ENCODE results near the gene SMIM5. TPM values are rescaled to one million over a fixed set of nuclear protein-coding genes. Genes with fewer than 3 reads are reported as not detected.
A peak's percentile ranks its signal among the peaks of the same experiment; 100 is the strongest.

The SMIM5 gene
- total and polyA plus RNA-seq, 2 of the 13 experiments (the other 11 are each of a cell fraction or from before 2014, with no cell fraction given), result not detected

DNA sequence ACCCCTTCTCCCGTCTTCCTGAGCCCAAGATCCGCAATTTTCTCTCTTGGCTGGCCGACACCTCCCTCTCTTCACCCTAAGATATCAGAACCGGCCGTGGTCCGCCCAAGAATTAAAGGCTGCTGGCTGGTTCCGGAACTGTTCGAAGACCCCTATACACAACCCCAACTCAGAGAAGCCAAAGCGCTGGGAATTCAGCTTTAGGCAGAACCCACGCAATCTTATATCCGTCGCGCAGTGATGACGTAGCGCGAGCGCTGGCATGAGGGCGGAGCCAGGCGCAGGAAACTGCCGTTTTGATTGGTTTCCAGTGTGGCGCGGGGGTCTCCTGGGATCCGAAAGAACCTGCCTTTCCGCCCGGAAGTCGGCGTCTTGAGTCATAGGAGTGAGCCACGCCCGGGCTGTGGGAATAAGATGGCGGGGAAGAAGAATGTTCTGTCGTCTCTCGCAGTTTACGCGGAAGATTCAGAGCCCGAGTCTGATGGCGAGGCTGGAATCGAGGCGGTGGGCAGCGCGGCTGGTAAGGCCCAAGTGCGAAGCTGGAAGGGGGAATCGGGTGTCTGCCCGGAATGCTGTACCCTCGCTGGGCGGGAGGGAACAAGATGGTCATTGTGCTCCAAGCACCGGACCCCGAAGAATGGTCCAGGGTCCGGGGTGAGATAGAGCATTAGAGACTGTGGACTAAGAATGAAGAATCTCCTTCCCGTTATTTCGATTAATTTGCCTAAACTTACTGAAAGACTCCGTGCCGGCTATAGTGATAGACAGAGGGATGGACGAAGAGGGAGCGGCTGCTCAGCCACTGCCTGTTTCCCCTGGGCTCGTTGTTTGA, 33.9 kb downstream of the SMIM5 start, which contains the start of the genes RECQL5 and SAP30BP (continued):
- no peak for TF ChIP-seq ZNF878 (CRISPR knock-in tag; IDR thresholded peaks at IDR 0.05)
- no peak for TF ChIP-seq HNF4G (IDR thresholded peaks at IDR 0.05; ENCODE audit: borderline replicate concordance, low read depth, low read length)
- TF ChIP-seq HNF4G (CRISPR knock-in tag; IDR thresholded peaks at IDR 0.05; ENCODE audit: borderline replicate concordance, low read depth), result no peak
- no peak for TF ChIP-seq THRA (CRISPR knock-in tag; IDR thresholded peaks at IDR 0.05; ENCODE audit: borderline replicate concordance)
- 0 out of 2 replicates have a peak, but pooled peaks have one; percentile 9 for TF ChIP-seq CHD2 (IDR thresholded peaks at IDR 0.05; ENCODE audit: low read depth, low read length)
- no peak for TF ChIP-seq BRD4 (CRISPR knock-in tag; IDR thresholded peaks at IDR 0.05)
- TF ChIP-seq, protein P1, sequence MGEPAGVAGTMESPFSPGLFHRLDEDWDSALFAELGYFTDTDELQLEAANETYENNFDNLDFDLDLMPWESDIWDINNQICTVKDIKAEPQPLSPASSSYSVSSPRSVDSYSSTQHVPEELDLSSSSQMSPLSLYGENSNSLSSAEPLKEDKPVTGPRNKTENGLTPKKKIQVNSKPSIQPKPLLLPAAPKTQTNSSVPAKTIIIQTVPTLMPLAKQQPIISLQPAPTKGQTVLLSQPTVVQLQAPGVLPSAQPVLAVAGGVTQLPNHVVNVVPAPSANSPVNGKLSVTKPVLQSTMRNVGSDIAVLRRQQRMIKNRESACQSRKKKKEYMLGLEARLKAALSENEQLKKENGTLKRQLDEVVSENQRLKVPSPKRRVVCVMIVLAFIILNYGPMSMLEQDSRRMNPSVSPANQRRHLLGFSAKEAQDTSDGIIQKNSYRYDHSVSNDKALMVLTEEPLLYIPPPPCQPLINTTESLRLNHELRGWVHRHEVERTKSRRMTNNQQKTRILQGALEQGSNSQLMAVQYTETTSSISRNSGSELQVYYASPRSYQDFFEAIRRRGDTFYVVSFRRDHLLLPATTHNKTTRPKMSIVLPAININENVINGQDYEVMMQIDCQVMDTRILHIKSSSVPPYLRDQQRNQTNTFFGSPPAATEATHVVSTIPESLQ (CRISPR knock-in tag; conservative IDR thresholded peaks at IDR 0.05), result no peak; the same call in 1 of the 2 replicates
- TF ChIP-seq TAF15 (IDR thresholded peaks at IDR 0.05; ENCODE audit: low read depth, low read length, poor library complexity, severe bottlenecking), result peak; percentile 82
- TF ChIP-seq ZNF766 (CRISPR knock-in tag; IDR thresholded peaks at IDR 0.05; ENCODE audit: borderline replicate concordance), result 0 out of 2 replicates have a peak, but pooled peaks have one; percentile 18
- TF ChIP-seq, protein P2, sequence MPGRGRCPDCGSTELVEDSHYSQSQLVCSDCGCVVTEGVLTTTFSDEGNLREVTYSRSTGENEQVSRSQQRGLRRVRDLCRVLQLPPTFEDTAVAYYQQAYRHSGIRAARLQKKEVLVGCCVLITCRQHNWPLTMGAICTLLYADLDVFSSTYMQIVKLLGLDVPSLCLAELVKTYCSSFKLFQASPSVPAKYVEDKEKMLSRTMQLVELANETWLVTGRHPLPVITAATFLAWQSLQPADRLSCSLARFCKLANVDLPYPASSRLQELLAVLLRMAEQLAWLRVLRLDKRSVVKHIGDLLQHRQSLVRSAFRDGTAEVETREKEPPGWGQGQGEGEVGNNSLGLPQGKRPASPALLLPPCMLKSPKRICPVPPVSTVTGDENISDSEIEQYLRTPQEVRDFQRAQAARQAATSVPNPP (CRISPR knock-in tag; IDR thresholded peaks at IDR 0.05), result no peak
- no peak for TF ChIP-seq SAFB2 (CRISPR knock-in tag; IDR thresholded peaks at IDR 0.05; ENCODE audit: borderline replicate concordance, low read depth)
- TF ChIP-seq POLR2AphosphoS2 (IDR thresholded peaks at IDR 0.05; ENCODE audit: low read depth, low read length), result no peak
- TF ChIP-seq CHD4 (IDR thresholded peaks at IDR 0.05; ENCODE audit: borderline replicate concordance, low read length), result no peak
- no peak for TF ChIP-seq ZUFSP (CRISPR knock-in tag; IDR thresholded peaks at IDR 0.05; ENCODE audit: borderline replicate concordance)
- TF ChIP-seq ZNF33A (CRISPR knock-in tag; IDR thresholded peaks at IDR 0.05; ENCODE audit: borderline replicate concordance), result no peak
- peak; percentile 96; the same call in 1 of the 2 replicates for TF ChIP-seq ZNF510 (CRISPR knock-in tag; IDR thresholded peaks at IDR 0.05; ENCODE audit: low read depth)
- peak; percentile 61 for TF ChIP-seq IRF2 (CRISPR knock-in tag; IDR thresholded peaks at IDR 0.05)
- TF ChIP-seq RFXANK (CRISPR knock-in tag; IDR thresholded peaks at IDR 0.05), result no peak
- peak; percentile 96 for TF ChIP-seq FOXK1 (CRISPR knock-in tag; IDR thresholded peaks at IDR 0.05; ENCODE audit: borderline replicate concordance, low read depth)
- peak; percentile 78; the same call in 1 of the 2 replicates for TF ChIP-seq ZNF891 (CRISPR knock-in tag; IDR thresholded peaks at IDR 0.05)
- no peak for TF ChIP-seq ZNF256 (CRISPR knock-in tag; conservative IDR thresholded peaks at IDR 0.05)
- TF ChIP-seq PHB2 (IDR thresholded peaks at IDR 0.05; ENCODE audit: partially characterized antibody), result no peak
- TF ChIP-seq ADNP (CRISPR knock-in tag; IDR thresholded peaks at IDR 0.05), result no peak
- peak; percentile 81 for TF ChIP-seq ZNF430 (CRISPR knock-in tag; IDR thresholded peaks at IDR 0.05)

Measured in HepG2 (cell line).